Measurements from ENCODE around the gene NAT16. TPM values are rescaled to one million over a fixed set of nuclear protein-coding genes. Genes with fewer than 3 reads are reported as not detected.
"Not testable (repeated sequence)": the region's sequence is repeated elsewhere in the genome, so short reads cannot be mapped to it uniquely, and the experiment has no call there.

Gene NAT16
- total RNA-seq, 2 experiments from 2014 or later, result not detected

DNA sequence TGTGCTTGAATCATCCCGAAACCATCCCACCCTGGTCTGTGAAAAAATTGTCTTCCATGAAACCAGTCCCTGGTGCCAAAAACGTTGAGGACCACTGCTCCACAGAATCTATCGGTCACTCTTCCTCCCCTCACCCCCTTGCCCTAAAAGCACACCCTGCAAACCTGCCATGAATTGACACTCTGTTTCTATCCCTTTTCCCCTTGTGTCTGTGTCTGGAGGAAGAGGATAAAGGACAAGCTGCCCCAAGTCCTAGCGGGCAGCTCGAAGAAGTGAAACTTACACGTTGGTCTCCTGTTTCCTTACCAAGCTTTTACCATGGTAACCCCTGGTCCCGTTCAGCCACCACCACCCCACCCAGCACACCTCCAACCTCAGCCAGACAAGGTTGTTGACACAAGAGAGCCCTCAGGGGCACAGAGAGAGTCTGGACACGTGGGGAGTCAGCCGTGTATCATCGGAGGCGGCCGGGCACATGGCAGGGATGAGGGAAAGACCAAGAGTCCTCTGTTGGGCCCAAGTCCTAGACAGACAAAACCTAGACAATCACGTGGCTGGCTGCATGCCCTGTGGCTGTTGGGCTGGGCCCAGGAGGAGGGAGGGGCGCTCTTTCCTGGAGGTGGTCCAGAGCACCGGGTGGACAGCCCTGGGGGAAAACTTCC lies 54.0 kb downstream of the NAT16 start:
- ChIA-PET CTCF (interaction anchor here (1.0 to 5.5 kb wide), 4 partner anchors 12 to 421 kb away, joined by 3 to 26 read pairs (median 10); partner anchors contain the start of gene PLOD3), POLR2A (interaction anchor here (1.0 to 1.4 kb wide), 4 partner anchors 10 to 691 kb away, joined by 3 to 6 read pairs (median 3); partner anchors contain the start of genes PLOD3 and TRIM56)
- H3K36me3 Mint-ChIP-seq (ENCODE audit: low read depth), result no peaks in the 10 kb centered on the region
- H3K27ac Mint-ChIP-seq, result no peak overlapping the region
- peak; percentile 35 for DNase-seq
- peaks cover 51% of the 10 kb centered on the region for H3K4me1 Mint-ChIP-seq
- H3K4me3 Mint-ChIP-seq, result peak overlapping the region; percentile 59
- H3K9me3 Mint-ChIP-seq, result no peaks in the 10 kb centered on the region
- H3K27me3 Mint-ChIP-seq, result peaks cover 64% of the 10 kb centered on the region

DNA sequence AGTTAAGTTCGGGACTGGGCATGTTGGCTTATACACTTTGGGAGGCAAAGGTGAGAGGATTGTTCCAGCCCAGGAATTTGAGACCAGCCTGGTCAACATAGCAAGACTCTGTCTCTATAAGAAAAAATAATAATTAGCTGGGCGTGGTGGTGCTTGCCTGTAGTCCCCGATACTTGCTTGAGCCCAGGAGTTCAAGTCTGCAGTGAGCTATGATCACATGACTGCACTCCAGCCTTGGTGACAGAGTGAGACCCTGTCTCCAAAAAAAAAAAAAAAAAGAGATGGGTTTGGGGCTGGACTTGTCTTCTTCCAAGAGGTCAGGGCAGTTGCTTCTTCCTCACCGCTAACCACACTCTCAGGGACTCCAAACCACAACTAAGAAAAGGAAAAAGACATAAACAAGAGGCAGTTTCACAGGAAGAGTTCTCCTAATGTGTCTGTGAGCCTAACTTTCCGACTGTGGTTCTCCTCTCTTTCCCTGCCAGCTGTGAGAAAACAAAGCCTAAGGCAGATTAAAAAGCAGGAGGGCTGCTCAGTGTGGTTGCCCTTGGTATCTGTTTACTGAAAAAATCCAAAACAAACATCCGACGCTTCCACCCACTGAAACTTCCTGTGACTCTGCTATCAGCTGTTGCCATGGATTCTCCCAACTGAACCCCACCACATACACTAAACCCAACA lies 55.6 kb downstream of the NAT16 start:
- no peak for DNase-seq
- H3K4me3 Mint-ChIP-seq, result no peak overlapping the region
- ChIA-PET POLR2A (interaction anchor here (1.0 kb wide), 1 partner anchor 30 kb away, joined by 3 read pairs; no protein-coding TSS in a partner anchor), CTCF (interaction anchor here (1.2 to 5.5 kb wide), 3 partner anchors 14 to 28 kb away, joined by 3 to 26 read pairs (median 23); no protein-coding TSS in a partner anchor)
- peaks cover 74% of the 10 kb centered on the region for H3K27me3 Mint-ChIP-seq
- H3K36me3 Mint-ChIP-seq (ENCODE audit: low read depth), result no peaks in the 10 kb centered on the region
- no peaks in the 10 kb centered on the region for H3K9me3 Mint-ChIP-seq
- peaks cover 51% of the 10 kb centered on the region for H3K4me1 Mint-ChIP-seq
- peak overlapping the region; percentile 10 for H3K27ac Mint-ChIP-seq

DNA sequence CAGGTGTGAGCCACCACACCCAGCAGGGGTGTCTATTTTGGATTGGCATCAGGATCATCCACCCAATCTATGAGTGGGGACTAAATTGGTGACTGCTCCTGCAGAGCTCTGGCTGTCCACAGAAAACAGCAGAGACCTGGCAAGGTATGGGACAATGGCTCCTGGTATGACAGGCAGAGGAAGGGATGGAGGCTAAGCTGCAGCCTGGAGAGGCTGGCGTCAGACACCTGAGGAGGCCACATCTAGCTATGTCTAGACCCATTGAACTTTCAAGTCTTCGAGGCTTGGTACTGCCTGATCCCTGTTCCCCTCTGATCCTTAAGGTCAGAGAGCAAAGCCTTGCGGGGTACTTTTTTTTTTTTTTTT lies 56.4 kb downstream of the NAT16 start:
- Mint-ChIP-seq H3K27me3 (peaks cover 78% of the 10 kb centered on the region), H3K4me1 (peaks cover 51% of the 10 kb centered on the region), H3K4me3 (no peak overlapping the region), H3K9me3 (no peaks in the 10 kb centered on the region), H3K27ac (no peak overlapping the region), H3K36me3 (ENCODE audit: low read depth) (no peaks in the 10 kb centered on the region)
- no peak for DNase-seq
- ChIA-PET POLR2A (no interaction called here), CTCF (interaction anchor here (0.7 to 5.5 kb wide), 4 partner anchors 11 to 44 kb away, joined by 3 to 26 read pairs (median 14); no protein-coding TSS in a partner anchor)

DNA sequence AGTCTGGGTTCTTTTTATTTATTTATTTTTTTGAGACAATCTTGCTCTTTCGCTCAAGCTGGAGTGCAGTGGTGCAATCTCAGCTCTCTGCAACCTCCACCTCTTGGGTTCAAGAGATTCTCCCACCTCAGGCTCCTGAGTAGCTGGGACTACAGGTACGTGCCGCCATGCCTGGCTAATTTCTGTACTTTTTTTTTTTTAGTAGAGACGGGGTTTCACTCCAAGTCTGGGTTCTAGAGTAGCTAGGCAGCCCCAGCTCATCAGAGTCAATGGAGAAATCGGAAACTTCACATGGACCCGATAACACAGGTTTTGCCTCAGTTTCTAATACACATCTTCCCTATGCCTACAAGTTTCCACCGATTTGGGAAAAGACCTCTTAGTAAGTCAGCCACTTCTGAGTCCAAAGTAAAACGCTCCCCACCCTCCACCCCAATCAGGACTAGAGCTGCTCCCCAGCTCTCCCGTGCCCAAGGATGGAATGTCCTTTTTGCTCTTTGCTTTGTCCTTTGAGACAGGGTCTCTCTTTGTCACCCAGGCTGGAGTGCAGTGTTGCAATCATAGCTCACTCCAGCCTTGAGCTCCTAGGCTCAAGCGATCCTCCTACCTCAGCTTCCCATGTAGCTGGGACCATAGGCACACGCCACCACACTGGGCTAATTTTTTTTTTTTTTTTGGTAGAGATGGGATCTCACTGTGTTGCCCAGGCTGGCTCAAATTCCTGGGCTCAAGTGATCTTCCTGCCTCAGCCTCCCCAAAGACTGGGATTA lies 57.0 kb downstream of the NAT16 start:
- ChIA-PET POLR2A (interaction anchor here (1.2 to 1.4 kb wide), 2 partner anchors 21 to 37 kb away, joined by 3 to 8 read pairs; partner anchors contain the start of gene TRIM56), CTCF (interaction anchor here (0.6 to 5.5 kb wide), 7 partner anchors 11 to 1146 kb away, joined by 3 to 26 read pairs (median 5); no protein-coding TSS in a partner anchor)
- Mint-ChIP-seq H3K9me3 (no peaks in the 10 kb centered on the region), H3K36me3 (ENCODE audit: low read depth) (no peaks in the 10 kb centered on the region), H3K4me1 (peaks cover 48% of the 10 kb centered on the region), H3K27ac (no peak overlapping the region), H3K27me3 (peaks cover 74% of the 10 kb centered on the region), H3K4me3 (no peak overlapping the region)
- no peak for DNase-seq

DNA sequence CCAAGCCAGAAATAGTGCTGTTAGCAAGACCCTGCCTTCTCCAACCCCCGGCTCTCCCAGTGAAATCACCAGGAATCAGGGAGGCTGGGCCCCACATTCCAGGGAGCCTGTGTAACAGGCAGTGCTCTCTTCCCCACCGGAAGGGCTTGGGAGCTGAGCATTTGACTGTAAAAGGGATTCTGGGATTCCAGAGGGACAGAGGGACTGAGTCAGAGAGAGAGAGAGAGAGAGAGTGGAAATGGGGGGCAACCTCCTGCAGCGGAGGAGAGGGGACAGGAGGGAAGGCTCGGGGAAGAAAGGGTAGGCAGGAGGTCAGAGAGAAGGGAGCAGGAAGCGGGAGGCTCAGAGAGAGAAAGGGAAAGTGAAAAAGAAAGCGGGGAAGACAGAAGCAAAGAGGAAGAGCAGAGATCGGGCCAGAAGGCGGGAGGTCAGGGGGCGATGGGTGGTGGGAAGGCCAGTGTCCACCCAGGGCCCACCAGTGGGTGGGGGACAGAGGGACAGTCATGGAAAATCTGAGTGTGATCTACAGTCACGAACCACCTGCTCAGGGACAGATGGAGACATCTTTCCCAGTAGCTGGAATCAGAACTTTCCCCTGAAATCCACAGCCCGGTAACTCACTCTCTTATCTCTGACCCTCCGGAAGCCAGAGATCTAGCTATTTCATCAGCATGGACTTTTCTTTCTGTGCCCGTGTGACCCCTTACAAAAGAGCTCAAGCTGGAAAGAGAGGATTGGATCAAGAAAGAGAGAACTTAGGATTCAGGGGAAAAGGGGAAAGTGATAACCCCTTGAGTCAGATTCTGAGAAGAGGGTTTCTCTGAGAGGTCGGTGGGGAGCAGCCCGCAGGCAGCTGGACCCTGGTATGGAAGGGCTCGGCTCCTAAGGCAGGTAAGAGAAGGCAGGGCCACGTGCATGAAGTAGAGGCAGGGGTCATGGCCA lies 57.8 kb downstream of the NAT16 start:
- Mint-ChIP-seq H3K4me1 (peaks cover 39% of the 10 kb centered on the region), H3K9me3 (no peaks in the 10 kb centered on the region), H3K27ac (no peak overlapping the region), H3K4me3 (peak overlapping the region; percentile 32), H3K36me3 (ENCODE audit: low read depth) (no peaks in the 10 kb centered on the region), H3K27me3 (peaks cover 67% of the 10 kb centered on the region)
- POLR2A ChIA-PET, result interaction anchor here (1.2 to 1.4 kb wide), 2 partner anchors 22 to 36 kb away, joined by 3 to 8 read pairs; partner anchors contain the start of gene TRIM56
- CTCF ChIA-PET, result interaction anchor here (0.6 to 5.5 kb wide), 7 partner anchors 11 to 221 kb away, joined by 3 to 26 read pairs (median 5); no protein-coding TSS in a partner anchor
- DNase-seq, result no peak

DNA sequence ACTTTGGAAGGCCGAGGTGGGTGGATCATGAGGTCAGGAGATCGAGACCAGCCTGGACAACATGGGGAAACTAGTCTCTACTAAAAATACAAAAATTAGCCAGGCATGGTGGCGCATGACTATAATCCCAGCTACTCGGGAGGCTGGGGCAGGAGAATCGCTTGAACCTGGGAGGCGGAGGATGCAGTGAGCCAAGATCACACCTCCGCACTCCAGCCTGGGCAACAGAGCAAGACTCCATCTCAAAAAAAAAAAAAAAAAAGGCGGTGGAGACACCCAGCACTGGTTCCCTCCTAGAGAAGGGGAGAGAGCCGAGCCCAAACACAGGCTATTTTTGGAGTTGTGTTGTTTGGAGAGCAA lies 58.5 kb downstream of the NAT16 start:
- DNase-seq; H3K9me3 Mint-ChIP-seq; CTCF ChIA-PET; H3K27ac Mint-ChIP-seq; POLR2A ChIA-PET; H3K36me3 Mint-ChIP-seq (ENCODE audit: low read depth); H3K4me3 Mint-ChIP-seq: not testable (repeated sequence)
- peaks cover 33% of the 10 kb centered on the region for H3K4me1 Mint-ChIP-seq
- H3K27me3 Mint-ChIP-seq, result peaks cover 60% of the 10 kb centered on the region

Other genes with a start within 250 kb of the NAT16 start
- under 1 TPM in 1 of 2 experiments, not detected in 1; 0.20 TPM for gene MUC3A, start 230.8 kb downstream of the NAT16 start, total RNA-seq
- gene MUC12, start 210.7 kb downstream of the NAT16 start, total RNA-seq, result under 1 TPM in 1 of 2 experiments, not detected in 1; 0.50 TPM
- not detected for gene MUC17, start 160.2 kb downstream of the NAT16 start, total RNA-seq
- 10 to 100 TPM; 72.6 to 72.7 TPM for gene TRIM56, start 94.8 kb downstream of the NAT16 start, total RNA-seq
- under 1 TPM; 0.23 to 0.28 TPM for gene SERPINE1, start 53.2 kb downstream of the NAT16 start, total RNA-seq
- gene AP1S1, start 25.8 kb downstream of the NAT16 start, total RNA-seq, result 10 to 100 TPM; 46.7 to 50.0 TPM
- gene VGF, start 14.7 kb downstream of the NAT16 start, total RNA-seq, result under 1 TPM; 0.30 to 0.33 TPM
- not detected for gene MOGAT3, start 20.7 kb upstream of the NAT16 start, total RNA-seq
- 10 to 100 TPM; 63.3 to 66.6 TPM for gene PLOD3, start 37.3 kb upstream of the NAT16 start, total RNA-seq
- 10 to 100 TPM; 59.9 to 60.5 TPM for gene ZNHIT1, start 37.9 kb upstream of the NAT16 start, total RNA-seq
- 10 to 100 TPM; 19.7 to 20.6 TPM for gene CLDN15, start 57.5 kb upstream of the NAT16 start, total RNA-seq
- gene FIS1, start 64.8 kb upstream of the NAT16 start, total RNA-seq, result 10 to 100 TPM; 94.5 to 97.6 TPM
- gene IFT22, start 141.5 kb upstream of the NAT16 start, total RNA-seq, result 1 to 10 TPM; 5.5 to 6.6 TPM
- gene COL26A1, start 182.6 kb upstream of the NAT16 start, total RNA-seq, result not detected

All from activated CD4-positive, alpha-beta memory T cell treated with anti-CD3 and anti-CD28 coated beads, Interleukin-2, amount 10 ng/mL, durations not matched to agents 7 days and 5 days (primary cell).